ENCODE results near the gene OR52E2.
"Not testable (repeated sequence)": the region's sequence is repeated elsewhere in the genome, so short reads cannot be mapped to it uniquely, and the experiment has no call there.

Gene OR52E2

DNA sequence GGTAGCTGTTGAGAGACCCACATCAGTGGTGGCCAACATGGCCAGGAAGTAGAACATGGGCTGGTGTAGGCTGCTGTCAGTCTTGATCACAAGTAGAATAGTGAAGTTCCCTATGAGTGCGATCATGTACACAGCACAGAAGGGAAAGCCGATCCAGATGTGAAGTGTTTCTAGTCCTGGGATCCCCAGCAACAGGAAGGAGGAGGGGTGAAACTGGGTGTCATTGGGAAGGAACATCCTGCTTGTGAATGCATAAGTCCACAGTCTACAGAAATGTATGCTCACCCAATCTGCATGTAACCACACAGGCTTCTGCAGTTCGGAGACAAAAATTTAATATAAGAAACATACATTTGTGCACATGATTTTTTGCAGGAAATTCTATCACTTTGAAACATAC, at the start of gene OR52E2:
Gene OR52E2 (minus strand): TSS at position 237 of the 400 bp plus-strand sequence. CDS start 0 bp downstream, at position 237.
- no peak for DNase-seq (ENCODE audit: low read depth in 4 of 4, low spot score in 1 of 4)

DNA sequence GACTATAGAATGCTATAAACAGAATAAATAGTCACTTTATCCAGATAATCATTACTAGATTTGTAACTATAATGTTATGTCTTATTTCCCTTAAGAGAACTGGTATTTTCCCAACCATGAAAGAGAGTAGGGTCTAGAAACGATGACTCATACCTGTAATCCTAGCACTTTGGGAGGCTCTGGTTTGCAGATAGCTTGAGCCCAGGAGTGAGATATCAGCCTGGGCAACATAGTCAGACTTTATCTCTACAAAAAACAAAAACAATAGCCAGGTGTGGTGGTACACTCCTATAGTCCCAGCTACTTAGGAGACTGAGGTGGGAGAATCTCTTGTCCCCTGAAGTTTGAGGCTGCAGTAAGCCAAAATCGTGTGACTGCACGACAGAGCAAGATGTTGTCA, 47.9 kb upstream of the OR52E2 start:
- DNase-seq (ENCODE audit: low read depth in 4 of 4, low spot score in 1 of 4) = no peak

DNA sequence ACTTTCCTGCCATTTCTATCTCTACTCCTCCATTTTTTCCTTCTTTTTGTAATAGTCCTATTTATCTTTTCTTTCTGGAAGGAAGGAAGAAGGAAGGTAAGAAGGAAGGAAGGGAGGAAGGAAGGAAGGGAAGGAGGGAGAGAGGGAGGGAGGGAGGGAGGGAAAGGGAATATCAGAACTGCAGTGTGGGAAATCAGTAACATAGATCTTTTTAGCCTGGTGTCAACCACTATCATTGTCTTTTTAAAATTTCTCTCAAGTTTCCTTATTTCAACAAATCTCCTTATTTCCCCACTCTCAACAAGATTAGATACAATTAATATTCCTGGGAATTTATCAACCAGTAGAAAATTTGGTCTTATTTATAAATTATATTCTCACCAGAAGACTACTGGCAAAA, 43.6 kb upstream of the OR52E2 start:
- DNase-seq (ENCODE audit: low read depth in 4 of 4, low spot score in 1 of 4) = no peak

DNA sequence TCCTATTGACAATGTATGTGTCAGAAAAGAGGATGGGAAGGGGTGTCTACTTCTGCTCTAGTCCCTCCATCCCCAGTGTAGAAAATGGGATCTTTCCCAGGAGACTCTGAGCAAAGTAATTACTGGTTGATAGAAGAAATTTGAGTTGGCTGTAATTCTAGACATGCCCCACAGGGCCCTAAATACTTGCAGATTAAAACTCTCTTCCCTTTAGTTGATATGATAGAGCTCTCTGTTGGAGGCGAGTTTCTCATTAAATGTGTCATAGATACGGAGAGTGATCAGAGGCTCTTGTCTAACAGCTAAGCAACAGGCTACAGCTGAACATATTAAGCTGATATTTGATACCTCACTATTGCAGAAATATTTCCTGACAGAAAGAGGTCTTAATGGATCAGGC, 42.8 kb upstream of the OR52E2 start:
- DNase-seq (ENCODE audit: low read depth in 4 of 4, low spot score in 1 of 4) = no peak

DNA sequence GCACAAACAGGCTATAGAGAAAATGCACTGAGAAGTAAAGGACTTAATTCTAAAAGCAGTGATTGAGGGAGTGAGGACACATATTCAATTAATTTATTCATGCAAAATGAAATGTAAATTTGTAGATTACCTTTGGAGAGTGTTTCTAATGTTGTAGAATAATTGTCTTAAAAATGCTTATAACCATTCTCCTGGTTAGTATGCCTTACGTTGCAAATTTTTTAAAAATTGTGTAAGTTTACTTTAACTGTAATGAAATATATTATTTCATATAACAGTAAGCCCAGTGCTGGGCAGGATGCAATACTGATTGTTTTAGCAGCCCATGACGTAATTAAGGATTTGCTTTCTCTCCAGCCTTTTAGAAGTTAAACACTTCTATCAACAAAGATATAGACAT, 36.6 kb upstream of the OR52E2 start:
- no peak for DNase-seq (ENCODE audit: low read depth in 4 of 4, low spot score in 1 of 4)

DNA sequence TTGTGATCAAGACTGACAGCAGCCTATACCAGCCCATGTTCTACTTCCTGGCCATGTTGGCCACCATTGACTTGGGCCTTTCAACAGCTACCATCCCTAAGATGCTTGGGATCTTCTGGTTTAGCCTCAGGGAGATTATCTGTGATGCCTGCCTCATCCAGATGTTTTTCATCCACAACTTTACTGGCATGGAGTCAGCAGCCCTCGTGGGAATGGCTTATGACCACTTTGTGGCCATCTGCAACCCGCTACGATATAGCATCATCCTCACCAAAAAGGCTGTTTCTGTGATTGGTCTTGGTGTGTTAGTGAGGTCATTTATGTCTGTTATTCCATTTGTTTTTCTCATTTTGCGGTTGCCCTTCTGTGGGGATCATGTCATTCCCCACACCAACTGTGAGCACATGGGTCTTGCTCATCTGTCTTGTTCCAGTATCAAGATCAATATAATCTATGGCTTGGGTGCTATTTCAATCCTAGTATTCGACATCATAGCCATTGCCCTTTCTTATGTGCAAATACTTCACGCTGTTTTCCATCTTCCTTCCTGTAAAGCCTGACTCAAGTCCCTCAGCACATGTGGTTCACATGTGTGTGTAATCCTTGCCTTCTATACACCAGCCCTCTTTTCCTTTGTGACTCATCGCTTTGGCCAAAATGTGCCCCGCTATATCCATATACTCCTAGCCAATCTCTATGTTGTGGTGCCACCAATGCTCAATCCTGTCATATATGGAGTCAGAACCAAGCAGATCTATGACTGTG, 33.6 kb upstream of the OR52E2 start:
- DNase-seq (ENCODE audit: low read depth in 4 of 4, low spot score in 1 of 4) = no peak

DNA sequence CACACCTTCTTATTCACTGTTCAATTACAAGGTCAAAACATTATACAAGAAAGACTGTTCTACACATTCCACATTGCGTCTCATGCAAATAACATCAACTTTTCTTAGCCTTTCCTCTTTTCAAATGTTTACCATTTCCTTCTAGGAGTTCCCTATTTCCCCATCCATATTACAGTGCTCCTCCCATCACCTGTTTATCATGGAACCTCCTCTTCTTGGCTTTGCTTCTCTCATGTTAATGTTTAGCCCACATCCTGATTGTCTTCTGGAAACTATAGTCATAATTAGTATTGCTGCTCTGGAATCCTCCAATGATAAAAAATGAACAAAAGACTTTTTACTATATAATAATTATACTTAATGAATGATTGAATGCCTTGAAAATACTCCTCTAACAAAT, 31.2 kb upstream of the OR52E2 start:
- DNase-seq (ENCODE audit: low read depth in 4 of 4, low spot score in 1 of 4) = no peak

DNA sequence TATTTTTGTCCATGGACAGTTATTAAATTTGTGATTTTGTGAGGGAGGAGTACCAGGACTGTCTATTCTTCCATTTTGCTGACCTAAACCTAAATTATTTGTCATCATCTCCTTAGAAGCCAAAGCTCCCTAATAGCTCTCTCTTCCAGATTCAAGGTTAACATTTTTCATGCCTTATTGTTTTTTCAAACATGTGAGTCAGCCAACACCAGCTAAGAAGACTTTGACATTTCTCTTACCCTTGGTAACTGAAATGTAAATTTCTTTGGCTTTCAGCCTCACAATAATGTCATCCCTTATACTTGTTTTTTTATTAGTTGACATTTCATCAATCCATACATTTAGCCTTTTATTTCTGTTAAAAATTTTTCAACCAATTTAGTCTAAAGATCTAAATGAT, 29.1 kb upstream of the OR52E2 start:
- no peak for DNase-seq (ENCODE audit: low read depth in 4 of 4, low spot score in 1 of 4)

DNA sequence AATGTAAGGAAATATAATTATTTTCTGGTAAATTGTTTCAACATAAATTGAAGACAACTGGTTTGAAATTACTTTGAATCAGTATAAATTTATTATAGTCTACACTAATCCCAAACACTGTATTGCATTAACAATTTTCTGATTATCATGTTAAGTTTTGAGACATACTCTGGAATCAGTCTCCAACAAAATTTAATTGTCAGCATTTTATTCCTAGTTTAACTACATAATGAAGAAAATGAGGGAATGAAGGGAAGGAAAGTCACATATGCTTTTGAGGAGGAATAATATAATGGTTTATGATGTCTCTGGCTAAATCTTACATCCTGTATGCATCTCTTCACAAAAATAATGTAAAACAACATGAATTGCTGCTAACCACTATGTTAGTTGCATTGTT, 24.2 kb upstream of the OR52E2 start:
- no peak for DNase-seq (ENCODE audit: low read depth in 4 of 4, low spot score in 1 of 4)

DNA sequence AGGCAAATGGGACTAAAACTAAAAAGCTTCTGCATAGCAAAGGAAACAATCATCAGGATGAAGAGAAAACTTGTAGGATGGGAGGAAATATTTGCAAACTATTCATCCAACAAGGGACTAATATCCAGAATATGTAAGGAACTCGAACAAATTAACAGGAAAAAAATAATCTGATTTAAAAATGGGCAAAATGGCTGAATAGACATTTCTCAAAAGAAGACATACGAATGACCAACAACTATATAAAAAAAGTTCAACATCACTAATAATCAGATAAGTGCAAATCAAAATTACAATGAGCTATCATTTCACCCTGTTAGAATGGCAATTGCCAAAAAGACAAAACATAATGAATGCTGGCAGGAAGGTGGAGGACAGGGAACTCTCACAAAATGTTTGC, 22.0 kb upstream of the OR52E2 start:
- DNase-seq (ENCODE audit: low read depth in 4 of 4, low spot score in 1 of 4) = no peak

DNA sequence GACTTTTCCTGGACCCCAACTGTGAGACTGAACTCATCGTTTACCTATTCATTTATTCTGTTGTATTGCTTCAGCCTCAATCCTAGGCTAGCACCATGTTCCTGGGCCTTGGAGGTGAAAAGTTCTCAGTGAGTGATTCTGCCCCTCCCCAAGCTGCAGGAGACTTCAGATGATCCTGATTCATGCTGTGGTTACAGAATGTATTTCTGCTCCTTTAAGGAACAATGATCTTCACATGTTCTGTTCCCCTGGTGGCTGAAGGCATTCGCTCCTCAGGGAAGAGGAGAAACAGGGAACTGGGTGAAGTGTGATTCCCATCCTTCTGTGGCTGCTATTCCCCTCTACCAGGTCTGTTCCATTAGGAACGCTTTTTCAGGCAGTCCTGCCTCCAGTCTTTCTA, 12.4 kb upstream of the OR52E2 start:
- no peak for DNase-seq (ENCODE audit: low read depth in 4 of 4, low spot score in 1 of 4)

DNA sequence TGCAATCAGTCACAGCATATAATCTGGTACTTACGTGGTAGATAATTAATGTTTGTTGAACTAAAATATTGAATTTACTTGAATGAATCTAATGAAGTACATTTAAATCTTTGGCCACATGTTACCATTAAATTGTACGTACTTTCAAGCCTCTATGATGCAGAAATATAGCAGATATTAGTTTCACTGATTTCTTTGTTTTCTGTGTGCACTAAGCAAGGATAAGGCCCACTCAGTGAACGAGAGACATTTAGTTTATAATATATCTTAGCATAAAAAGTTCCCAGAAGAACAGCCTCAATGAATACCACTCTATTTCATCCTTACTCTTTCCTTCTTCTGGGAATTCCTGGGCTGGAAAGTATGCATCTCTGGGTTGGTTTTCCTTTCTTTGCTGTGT, 9.8 kb upstream of the OR52E2 start, which contains the start of gene OR52E1:
Gene OR52E1 (plus strand): TSS at position 301 of the 400 bp plus-strand sequence.
- DNase-seq (ENCODE audit: low read depth in 4 of 4, low spot score in 1 of 4) = no peak

DNA sequence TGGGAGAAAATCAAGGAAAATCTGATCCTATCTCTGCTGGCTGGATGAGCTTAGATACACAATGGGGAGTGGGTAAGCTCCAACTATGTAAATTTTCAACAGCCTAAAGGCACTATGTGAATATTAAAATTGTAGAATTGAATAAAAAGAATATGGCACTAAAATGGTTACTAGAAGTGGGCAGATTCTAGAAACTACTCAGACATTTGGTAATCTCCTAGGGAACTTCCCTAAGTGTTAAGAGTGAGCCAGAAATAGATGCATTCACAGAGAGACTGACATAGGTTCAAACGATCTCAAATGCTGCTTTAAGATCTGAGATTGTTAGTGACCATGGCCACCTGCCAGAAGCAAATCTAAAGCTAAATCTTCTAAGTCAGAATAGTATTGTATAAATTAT, 5.6 kb upstream of the OR52E2 start:
- DNase-seq (ENCODE audit: low read depth in 4 of 4, low spot score in 1 of 4) = no peak

DNA sequence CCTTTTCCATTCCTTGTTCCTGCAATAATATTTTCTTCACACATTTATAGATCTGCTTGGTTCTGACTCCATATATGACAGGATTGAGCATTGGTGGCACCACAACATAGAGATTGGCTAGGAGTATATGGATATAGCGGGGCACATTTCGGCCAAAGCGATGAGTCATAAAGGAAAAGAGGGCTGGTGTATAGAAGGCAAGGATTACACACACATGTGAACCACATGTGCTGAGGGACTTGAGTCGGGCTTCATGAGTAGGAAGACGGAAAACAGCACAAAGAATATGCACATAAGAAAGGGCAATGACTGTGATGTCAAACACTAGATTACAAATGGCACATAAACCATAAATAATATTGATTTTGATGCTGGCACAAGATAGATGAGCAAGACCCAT, 748 bp downstream of the OR52E2 start:
- not testable (repeated sequence) for DNase-seq (ENCODE audit: low read depth in 4 of 4, low spot score in 1 of 4)

DNA sequence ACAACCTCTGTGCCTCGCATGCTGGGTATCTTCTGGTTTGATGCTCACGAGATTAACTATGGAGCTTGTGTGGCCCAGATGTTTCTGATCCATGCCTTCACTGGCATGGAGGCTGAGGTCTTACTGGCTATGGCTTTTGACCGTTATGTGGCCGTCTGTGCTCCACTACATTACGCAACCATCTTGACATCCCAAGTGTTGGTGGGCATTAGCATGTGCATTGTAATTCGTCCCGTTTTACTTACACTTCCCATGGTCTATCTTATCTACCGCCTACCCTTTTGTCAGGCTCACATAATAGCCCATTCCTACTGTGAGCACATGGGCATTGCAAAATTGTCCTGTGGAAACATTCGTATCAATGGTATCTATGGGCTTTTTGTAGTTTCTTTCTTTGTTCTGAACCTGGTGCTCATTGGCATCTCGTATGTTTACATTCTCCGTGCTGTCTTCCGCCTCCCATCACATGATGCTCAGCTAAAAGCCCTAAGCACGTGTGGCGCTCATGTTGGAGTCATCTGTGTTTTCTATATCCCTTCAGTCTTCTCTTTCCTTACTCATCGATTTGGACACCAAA, 12.6 kb downstream of the OR52E2 start:
- no peak for DNase-seq (ENCODE audit: low read depth in 4 of 4, low spot score in 1 of 4)

DNA sequence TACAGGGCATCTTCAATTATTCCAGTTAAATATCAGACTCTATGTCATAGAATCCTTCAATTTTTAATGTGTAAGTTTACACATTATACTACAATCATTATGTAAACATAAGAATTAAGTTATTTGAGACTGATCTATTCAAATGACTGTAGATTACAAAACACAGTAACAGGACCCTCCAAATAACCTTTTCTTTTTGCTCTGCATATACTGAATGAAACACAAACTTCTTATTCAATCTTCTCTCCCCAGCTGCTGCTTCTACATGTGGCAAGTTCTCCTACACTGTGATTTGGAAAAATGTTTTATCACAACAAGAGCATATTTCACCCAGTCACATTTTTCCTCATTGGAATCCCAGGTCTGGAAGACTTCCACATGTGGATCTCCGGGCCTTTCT, 13.2 kb downstream of the OR52E2 start, which contains the start of gene OR52J3:
Gene OR52J3 (plus strand): TSS at position 301 of the 400 bp plus-strand sequence. CDS start 0 bp downstream, at position 301.
- DNase-seq (ENCODE audit: low read depth in 4 of 4, low spot score in 1 of 4) = no peak

DNA sequence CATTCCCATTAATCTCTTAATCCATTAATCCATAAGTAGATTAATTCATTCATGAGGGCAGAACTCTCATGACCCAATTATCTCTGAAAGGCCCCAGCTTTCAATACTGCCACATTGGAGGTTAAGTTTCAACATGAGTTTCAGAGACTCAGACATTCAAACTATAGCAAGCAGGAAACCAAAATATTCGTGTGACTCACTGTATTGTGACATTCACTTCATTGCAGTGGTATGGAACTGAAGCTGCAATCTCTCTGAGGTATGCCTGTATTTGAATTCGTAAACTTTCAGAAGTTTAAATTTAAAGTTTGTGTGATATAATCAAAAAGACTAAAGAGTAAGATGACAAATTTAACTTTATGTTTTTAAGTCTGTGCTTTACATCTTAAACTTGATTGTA, 16.0 kb downstream of the OR52E2 start:
- no peak for DNase-seq (ENCODE audit: low read depth in 4 of 4, low spot score in 1 of 4)

DNA sequence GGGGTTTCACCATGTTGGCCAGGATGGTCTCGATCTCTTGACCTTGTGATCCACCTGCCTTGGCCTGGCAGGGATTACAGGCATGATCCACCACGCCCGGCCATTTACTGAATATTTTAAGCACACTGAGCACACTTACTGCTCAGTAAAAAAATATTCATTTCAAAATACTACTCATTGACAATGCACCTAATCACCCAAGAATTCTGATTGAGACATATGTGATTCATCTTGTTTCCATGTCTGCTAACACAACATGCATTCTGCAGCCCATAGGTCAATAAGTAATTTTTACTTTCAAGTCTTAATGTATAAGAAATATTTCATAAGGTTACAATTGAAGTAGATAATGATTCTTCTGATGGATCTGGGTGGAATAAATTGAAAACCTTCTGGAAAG, 17.3 kb downstream of the OR52E2 start:
- no peak for DNase-seq (ENCODE audit: low read depth in 4 of 4, low spot score in 1 of 4)

DNA sequence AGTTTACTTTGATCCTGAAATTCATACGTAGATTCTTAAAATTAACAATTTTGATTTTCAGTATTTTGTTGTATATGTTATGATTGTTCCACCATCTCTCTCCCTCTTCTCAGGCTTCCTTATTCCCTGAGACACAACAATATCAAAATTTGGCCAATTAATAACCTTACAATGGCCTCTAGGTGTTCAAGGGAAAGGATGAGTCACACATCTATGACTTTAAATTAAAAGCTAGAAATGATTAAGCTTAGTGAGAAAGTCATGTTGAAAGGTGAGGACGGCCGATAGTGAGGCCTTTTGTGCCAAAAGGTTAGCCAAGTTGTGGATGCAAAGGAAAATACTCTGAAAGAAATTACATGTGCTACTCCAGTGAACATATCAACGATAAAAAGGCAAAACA, 18.6 kb downstream of the OR52E2 start:
- no peak for DNase-seq (ENCODE audit: low read depth in 4 of 4, low spot score in 1 of 4)

DNA sequence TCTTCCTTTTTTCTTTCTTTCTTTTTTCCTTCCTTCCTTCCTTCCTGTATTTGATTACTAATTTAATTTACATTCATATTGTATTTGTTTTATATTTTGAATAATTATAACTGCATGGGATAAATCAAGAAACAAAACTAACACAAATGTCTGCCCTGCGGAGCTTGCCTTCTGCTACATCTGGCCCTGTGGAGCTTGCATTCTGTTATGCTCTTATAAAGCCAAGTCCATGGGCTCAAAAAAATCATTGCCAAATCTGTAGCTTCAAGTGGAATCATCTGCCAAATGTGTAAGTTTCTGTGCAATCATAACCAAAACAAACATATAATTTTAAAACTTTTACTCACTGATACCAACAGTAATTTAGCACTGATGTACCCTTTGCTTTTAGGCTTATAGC, 21.1 kb downstream of the OR52E2 start:
- DNase-seq (ENCODE audit: low read depth in 4 of 4, low spot score in 1 of 4) = no peak

DNA sequence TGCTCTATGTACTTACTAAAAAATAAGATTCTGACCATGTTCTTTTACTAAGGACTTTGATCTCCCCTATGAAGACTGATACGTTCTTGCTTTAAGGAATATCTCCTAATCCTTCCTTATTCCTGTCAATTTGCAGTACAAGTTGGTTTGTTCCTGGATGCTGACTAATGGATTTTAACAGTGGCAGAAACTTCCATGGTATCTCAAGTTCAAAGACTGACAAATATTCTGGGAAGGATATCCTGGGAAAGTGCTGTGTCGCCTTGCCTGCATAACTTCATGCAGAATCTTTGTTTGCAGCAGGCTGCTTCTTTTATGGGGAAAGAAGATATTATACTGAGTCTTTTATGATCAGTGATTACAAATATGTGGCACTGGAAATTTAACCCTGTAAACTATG, 21.5 kb downstream of the OR52E2 start:
- DNase-seq (ENCODE audit: low read depth in 4 of 4, low spot score in 1 of 4) = no peak

DNA sequence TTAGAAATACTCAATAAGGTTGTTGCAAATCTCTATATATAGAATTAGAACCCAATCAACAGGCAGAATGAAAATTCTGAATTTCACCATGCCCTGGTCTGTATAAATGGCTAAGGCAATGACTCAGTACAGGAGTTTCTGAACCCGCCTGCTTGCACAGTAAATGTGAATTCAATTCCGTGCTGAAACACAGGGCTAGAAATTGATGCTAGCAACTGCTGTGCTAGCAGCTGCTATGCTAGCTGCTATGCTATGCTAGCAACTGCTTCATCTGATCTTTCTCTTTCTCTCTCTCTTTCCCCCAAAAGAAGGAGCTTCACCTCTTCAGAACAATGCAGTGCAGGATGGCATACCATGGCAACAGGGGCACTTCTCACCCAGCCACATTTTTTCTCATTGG, 22.8 kb downstream of the OR52E2 start:
- DNase-seq (ENCODE audit: low read depth in 4 of 4, low spot score in 1 of 4) = no peak

DNA sequence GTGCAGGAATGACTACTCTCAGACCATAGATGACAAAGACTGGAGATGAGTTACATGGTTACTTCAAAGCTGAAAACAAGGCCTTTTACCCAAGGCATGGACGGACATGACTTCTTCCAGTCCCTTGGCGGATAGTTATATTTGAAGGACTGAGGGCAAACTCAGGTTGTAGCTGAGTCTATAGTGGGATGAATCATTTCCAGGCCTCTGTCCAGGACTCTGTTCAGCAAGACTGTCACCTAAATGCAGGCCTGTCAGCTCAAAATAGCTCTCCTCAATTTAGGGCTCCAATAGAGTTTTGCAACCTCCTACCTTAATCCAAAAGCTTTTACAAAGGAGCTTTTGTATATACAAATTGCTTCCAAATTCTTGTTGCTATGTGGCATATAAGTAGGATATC, 37.4 kb downstream of the OR52E2 start:
- DNase-seq (ENCODE audit: low read depth in 4 of 4, low spot score in 1 of 4) = no peak
